Tibial artery (tissue), 4 donors: ENCODE measurements around the gene SNCB.

Experiments
- DNase-seq, 2 donors: peaks; one replicate each; pipeline ENCODE4 v3.0.0-alpha.2; 2019
- H3K27ac ChIP-seq, 2 donors: fragments of 200-600 bp; sonication (generic) in 1 of 2; 1 replicate in 1 of 2; 2 replicates in 1 of 2; pipeline ENCODE4 v1.5.1; 2018 to 2019; ENCODE audit warnings: mild to moderate bottlenecking in 1 of 2
- H3K27me3 ChIP-seq, 2 donors: fragments of 200-600 bp; sonication (generic) in 1 of 2; one replicate each; pipeline versions ENCODE4 v1.5.1 to v1.6.0; 2016 to 2019
- H3K36me3 ChIP-seq, 3 donors: fragments of 200-600 bp; sonication (generic) in 2 of 3; one replicate each; pipeline ENCODE4 v1.5.1; 2016 to 2019; ENCODE audit warnings: mild to moderate bottlenecking in 2 of 3
- H3K4me1 ChIP-seq, 4 donors: fragments of 200-600 bp; sonication (generic) in 2 of 4; 1 replicate in 3 of 4; 2 replicates in 1 of 4; pipeline ENCODE4 v1.5.1; 2016 to 2019
- H3K4me3 ChIP-seq, 2 donors: fragments of 200-600 bp; sonication (generic) in 1 of 2; 1 replicate in 1 of 2; 2 replicates in 1 of 2; pipeline ENCODE4 v1.5.1; 2018 to 2019; ENCODE audit warnings: mild to moderate bottlenecking in 2 of 2
- H3K9me3 ChIP-seq, 3 donors: fragments of 200-600 bp; sonication (generic) in 1 of 3; one replicate each; pipeline ENCODE4 v1.5.1; 2016 to 2019
- CTCF ChIP-seq, 2 experiments: fragments of 200-600 bp in 1 of 2; fragments of 450-650 bp in 1 of 2; IDR thresholded peaks; one replicate each; pipeline ENCODE4 v1.5.1; 2017 to 2019; ENCODE audit warnings: antibody characterized with exemption in 2 of 2, mild to moderate bottlenecking in 1 of 2, moderate library complexity in 1 of 2
- intact Hi-C: fragments of 100-400 bp; cut with DNase I; formaldehyde crosslinking; loops from one replicate; pipeline ENCODE4 v1.15.0; 2023; ENCODE audit warnings: low total_unique reads

SNCB gene

GRCh38 chr5:176587398-176587797 is 42.9 kb downstream of the SNCB start:
- no peak for DNase-seq
- Histone ChIP-seq H3K27me3 (peaks cover 0 to 3% of the 10 kb centered on the region in 2 donors), H3K36me3 (no peaks in the 10 kb centered on the region), H3K4me3 (no peak overlapping the region), H3K4me1 (no peaks in the 10 kb centered on the region), H3K27ac (no peak overlapping the region), H3K9me3 (peaks cover 0 to 21% (median 21%) of the 10 kb centered on the region in 3 donors)
- intact Hi-C loops = no loop called here
- no peak for TF ChIP-seq CTCF (IDR thresholded peaks at IDR 0.05)

- Histone ChIP-seq H3K27ac (no peak overlapping the region), H3K36me3 (no peaks in the 10 kb centered on the region), H3K27me3 (peaks cover 0 to 5% of the 10 kb centered on the region in 2 donors), H3K9me3 (peaks cover 0 to 21% (median 21%) of the 10 kb centered on the region in 3 donors), H3K4me3 (no peak overlapping the region), H3K4me1 (no peaks in the 10 kb centered on the region)
- no peak for DNase-seq
- no peak for TF ChIP-seq CTCF (IDR thresholded peaks at IDR 0.05)
- intact Hi-C loops = no loop called here
Observed at GRCh38 chr5:176583076-176583475, 47.3 kb downstream of the SNCB start.

GRCh38 chr5:176581361-176581760 is 49.0 kb downstream of the SNCB start:
- H3K9me3 ChIP-seq = peaks cover 0 to 21% (median 21%) of the 10 kb centered on the region in 3 donors
- H3K27me3 ChIP-seq = peaks cover 0 to 19% of the 10 kb centered on the region in 2 donors
- H3K27ac ChIP-seq = no peak overlapping the region
- no peak for DNase-seq
- intact Hi-C loops = no loop called here
- no peak for TF ChIP-seq CTCF (IDR thresholded peaks at IDR 0.05)
- H3K36me3 ChIP-seq = no peaks in the 10 kb centered on the region
- no peak overlapping the region for H3K4me3 ChIP-seq
- no peaks in the 10 kb centered on the region for H3K4me1 ChIP-seq

GRCh38 chr5:176579323-176579722 is 51.0 kb downstream of the SNCB start:
- Histone ChIP-seq H3K27ac (no peak overlapping the region), H3K36me3 (no peaks in the 10 kb centered on the region), H3K9me3 (peaks cover 0 to 5% (median 2%) of the 10 kb centered on the region in 3 donors), H3K4me3 (no peak overlapping the region), H3K4me1 (no peaks in the 10 kb centered on the region), H3K27me3 (peaks cover 0 to 39% of the 10 kb centered on the region in 2 donors)
- intact Hi-C loops = loop anchor here (10.0 kb wide), 1 partner anchor 305 kb away; no protein-coding TSS in a partner anchor
- DNase-seq = no peak
- no peak for TF ChIP-seq CTCF (IDR thresholded peaks at IDR 0.05)

- intact Hi-C loops = loop anchor here (10.0 kb wide), 1 partner anchor 306 kb away; no protein-coding TSS in a partner anchor
- TF ChIP-seq CTCF (IDR thresholded peaks at IDR 0.05) = peak in 1 of 2 experiments; percentile 19
- Histone ChIP-seq H3K4me1 (no peaks in the 10 kb centered on the region), H3K36me3 (no peaks in the 10 kb centered on the region), H3K27me3 (peaks cover 0 to 48% of the 10 kb centered on the region in 2 donors), H3K4me3 (no peak overlapping the region), H3K9me3 (no peaks in the 10 kb centered on the region), H3K27ac (no peak overlapping the region)
- DNase-seq = no peak
Observed at GRCh38 chr5:176578391-176578808, 51.9 kb downstream of the SNCB start.
